Suppressor macrophage treated with lipopolysaccharide for 4 hours (primary cell): Measurements from ENCODE around the gene KIAA0825.
A peak's percentile ranks its signal among the peaks of the same experiment; 100 is the strongest.

Experiments
- DNase-seq: peaks from one replicate; pipeline ENCODE4 v3.0.0-alpha.2; 2020

Gene KIAA0825

GRCh38 chr5:94508461-94509148, 109.8 kb downstream of the KIAA0825 start:
- DNase-seq, result no peak

GRCh38 chr5:94505327-94506068, 112.9 kb downstream of the KIAA0825 start:
- no peak for DNase-seq

- no peak for DNase-seq
Measured at GRCh38 chr5:94503677-94504076, 114.7 kb downstream of the KIAA0825 start.

GRCh38 chr5:94501365-94501764, 117.0 kb downstream of the KIAA0825 start:
- DNase-seq, result no peak

- no peak for DNase-seq
Measured at GRCh38 chr5:94499806-94500205, 118.6 kb downstream of the KIAA0825 start.

GRCh38 chr5:94498199-94498598, 120.2 kb downstream of the KIAA0825 start:
- no peak for DNase-seq

GRCh38 chr5:94485067-94485466, 133.3 kb downstream of the KIAA0825 start:
- DNase-seq, result peak; percentile 60

GRCh38 chr5:94481059-94481458, 137.3 kb downstream of the KIAA0825 start:
- no peak for DNase-seq

GRCh38 chr5:94480486-94480885, 137.9 kb downstream of the KIAA0825 start:
- no peak for DNase-seq

GRCh38 chr5:94473936-94474335, 144.5 kb downstream of the KIAA0825 start:
- DNase-seq, result no peak

GRCh38 chr5:94471521-94471920, 146.9 kb downstream of the KIAA0825 start:
- DNase-seq, result no peak

- no peak for DNase-seq
Measured at GRCh38 chr5:94470802-94471201, 147.6 kb downstream of the KIAA0825 start.

- no peak for DNase-seq
Measured at GRCh38 chr5:94469894-94470329, 148.5 kb downstream of the KIAA0825 start.

GRCh38 chr5:94467954-94468930, 150.2 kb downstream of the KIAA0825 start:
- DNase-seq, result no peak

- no peak for DNase-seq
Measured at GRCh38 chr5:94467346-94467953, 151.0 kb downstream of the KIAA0825 start.

GRCh38 chr5:94463739-94464138, 154.7 kb downstream of the KIAA0825 start:
- DNase-seq, result no peak

GRCh38 chr5:94461131-94461530, 157.3 kb downstream of the KIAA0825 start:
- no peak for DNase-seq

- DNase-seq, result no peak
Measured at GRCh38 chr5:94459915-94460314, 158.5 kb downstream of the KIAA0825 start.

- DNase-seq, result no peak
Measured at GRCh38 chr5:94457788-94458187, 160.6 kb downstream of the KIAA0825 start.

GRCh38 chr5:94445726-94446125, 172.7 kb downstream of the KIAA0825 start:
- DNase-seq, result no peak

GRCh38 chr5:94442991-94443390, 175.4 kb downstream of the KIAA0825 start:
- DNase-seq, result no peak

- DNase-seq, result no peak
Measured at GRCh38 chr5:94442076-94442475, 176.3 kb downstream of the KIAA0825 start.

GRCh38 chr5:94440015-94440414, 178.4 kb downstream of the KIAA0825 start:
- DNase-seq, result no peak
